K562 (cell line): ENCODE results near the gene CYP2B6. TPM values are rescaled to one million over a fixed set of nuclear protein-coding genes. Genes with fewer than 3 reads are reported as not detected.
A peak's percentile ranks its signal among the peaks of the same experiment; 100 is the strongest.

Experiments
- ATAC-seq: fragments of 200-7000 bp; cut with Tn5 transposase; 3 replicates; pipeline ENCODE4 v1.9.1; 2020; ENCODE audit warnings: moderate library complexity
- BruUV-seq: library from RNA; stranded (reverse); fragments of 400-500 nt; replicated peaks from 2 replicates; lab custom pipeline; 2021; lab: Mats Ljungman, UMichigan
- CTCF ChIA-PET: fragments of 300-600 bp; formaldehyde crosslinking; extraction: SDS; loops from one replicate; lab custom pipeline; 2021; ENCODE audit warnings: low intra/inter-chr PET ratio; lab: Yijun Ruan, JAX
- POLR2A ChIA-PET: fragments of 300-600, 350-650 bp; sonication (Branson Sonifier 250); formaldehyde crosslinking; extraction: SDS; loops from one replicate; lab custom pipeline; 2021; ENCODE audit warnings: antibody characterized with exemption, inconsistent platforms; lab: Yijun Ruan, JAX
- DNase-seq, 4 experiments: peaks; one replicate each; pipeline versions ENCODE4 v3.0.0 to v3.0.0-alpha.2; 2011 to 2018; ENCODE audit warnings: low spot score in 3 of 4, mixed read lengths in 3 of 4; ENCODE audit errors: extremely low read depth in 1 of 4
- FAIRE-seq: peaks from 2 replicates; lab custom pipeline; 2011; peaks lifted over from hg19 to GRCh38; lab: Jason Lieb, UNC
- H2AFZ ChIP-seq: 2 replicates; pipeline ENCODE4 v1.6.0; 2011; ENCODE audit warnings: low read depth, low read length, control low read depth, inconsistent platforms
- H3K27ac ChIP-seq: fragments of 200-600 bp; 3 replicates; pipeline ENCODE4 v1.8.0; 2011; ENCODE audit warnings: low read depth, mild to moderate bottlenecking, control low read depth, inconsistent platforms, low read length, moderate library complexity, mixed read lengths; ENCODE audit errors: extremely low read depth
- H3K27me3 ChIP-seq, 2 experiments: fragments of 300-600 bp in 1 of 2; 2 replicates in 1 of 2; 3 replicates in 1 of 2; pipeline versions ENCODE4 v1.6.0 to v1.8.0; 2011; ENCODE audit warnings: inconsistent platforms in 2 of 2, low read length in 2 of 2, mild to moderate bottlenecking in 1 of 2, mixed read lengths in 1 of 2, moderate library complexity in 1 of 2; ENCODE audit not compliant: control insufficient read depth in 2 of 2, insufficient read depth in 2 of 2
- H3K36me3 ChIP-seq: fragments of 300-600 bp; 3 replicates; pipeline ENCODE4 v1.8.0; 2011; ENCODE audit warnings: mild to moderate bottlenecking, low read length, inconsistent platforms; ENCODE audit not compliant: control insufficient read depth, insufficient read depth
- H3K4me1 ChIP-seq, 2 experiments: fragments of 200-600 bp in 1 of 2; replicated peaks in 1 of 2; 2 replicates in 1 of 2; 3 replicates in 1 of 2; pipeline versions ENCODE4 v1.5.1 to v1.8.0; 2011; ENCODE audit warnings: inconsistent platforms in 2 of 2, low read length in 2 of 2, mild to moderate bottlenecking in 1 of 2, mixed read lengths in 1 of 2, moderate library complexity in 1 of 2; ENCODE audit not compliant: control insufficient read depth in 2 of 2, insufficient read depth in 2 of 2
- H3K4me2 ChIP-seq: 2 replicates; pipeline ENCODE4 v1.6.1; 2011; ENCODE audit warnings: low read length, control low read depth, inconsistent platforms, mixed read lengths; ENCODE audit not compliant: insufficient read depth
- H3K4me3 ChIP-seq: fragments of 200-600 bp; sonication (generic), shearing (Covaris generic); 2 replicates; pipeline ENCODE4 v1.5.1; 2016; ENCODE audit warnings: control low read depth, inconsistent platforms
- H3K79me2 ChIP-seq: fragments of 200-600 bp; 3 replicates; pipeline ENCODE4 v1.8.0; 2011; ENCODE audit warnings: low read length, inconsistent platforms; ENCODE audit not compliant: control insufficient read depth, insufficient read depth
- H3K9ac ChIP-seq, 2 experiments: 2 replicates each; pipeline versions ENCODE4 v1.6.0 to v1.6.1; 2011; ENCODE audit warnings: low read depth in 2 of 2, low read length in 2 of 2, control low read depth in 1 of 2, inconsistent platforms in 1 of 2, mild to moderate bottlenecking in 1 of 2, mixed read lengths in 1 of 2; ENCODE audit not compliant: insufficient read depth in 1 of 2
- H3K9me1 ChIP-seq: one replicate; pipeline ENCODE4 v1.6.0; 2011; ENCODE audit warnings: inconsistent platforms, mild to moderate bottlenecking, low read length, moderate library complexity; ENCODE audit not compliant: control insufficient read depth, insufficient read depth
- H3K9me3 ChIP-seq: replicated peaks from 2 replicates; pipeline ENCODE4 v1.5.1; 2011; ENCODE audit warnings: low read depth, low read length, inconsistent platforms; ENCODE audit not compliant: control insufficient read depth, insufficient read depth
- H4K20me1 ChIP-seq: replicated peaks from 2 replicates; pipeline ENCODE4 v1.6.1; 2011; ENCODE audit warnings: low read length, inconsistent platforms, mixed read lengths; ENCODE audit not compliant: control insufficient read depth, insufficient read depth
- ARID1B ChIP-seq: fragments of 450-650 bp; IDR thresholded peaks from 2 replicates; pipeline ENCODE4 v1.6.1; 2016; ENCODE audit warnings: antibody characterized with exemption, mild to moderate bottlenecking, inconsistent platforms
- ATF7 ChIP-seq: fragments of 450-650 bp; IDR thresholded peaks from 2 replicates; pipeline ENCODE4 v1.7.1; 2014; ENCODE audit warnings: mild to moderate bottlenecking, moderate library complexity
- DACH1 ChIP-seq: fragments of 450-650 bp; IDR thresholded peaks from 2 replicates; pipeline ENCODE4 v1.6.1; 2018; ENCODE audit not compliant: partially characterized antibody
- ELF4 ChIP-seq: fragments of 450-650 bp; formaldehyde crosslinking; IDR thresholded peaks from 2 replicates; pipeline ENCODE4 v1.4.0; 2022; ENCODE audit warnings: missing genetic modification characterization
- ETV1 ChIP-seq: fragments of 450-650 bp; conservative IDR thresholded peaks from 2 replicates; pipeline ENCODE4 v1.6.1; 2016; ENCODE audit warnings: missing genetic modification characterization, control low read depth, low read depth, missing compliant biosample characterization
- NFYB ChIP-seq: IDR thresholded peaks from 2 replicates; pipeline ENCODE4 v1.6.1; 2011; ENCODE audit warnings: mild to moderate bottlenecking, moderate library complexity; ENCODE audit not compliant: insufficient read length; ENCODE audit errors: extremely low read depth
- NR2F6 ChIP-seq: fragments of 450-650 bp; formaldehyde crosslinking; IDR thresholded peaks from 2 replicates; pipeline ENCODE4 v1.4.0; 2020; ENCODE audit warnings: mild to moderate bottlenecking
- PHB2 ChIP-seq: fragments of 450-650 bp; IDR thresholded peaks from 2 replicates; pipeline ENCODE4 v1.6.1; 2017; ENCODE audit warnings: low read depth
- POLR2AphosphoS2 ChIP-seq: IDR thresholded peaks from 2 replicates; pipeline ENCODE4 v1.6.1; 2012; ENCODE audit warnings: low read length, improper control_type of control experiment
- ZNF253 ChIP-seq: fragments of 250-450 bp; sonication (Bioruptor Pico); conservative IDR thresholded peaks from 2 replicates; pipeline ENCODE4 v1.6.1; 2021; ENCODE audit warnings: mild to moderate bottlenecking
- ZSCAN32 ChIP-seq: fragments of 450-650 bp; formaldehyde crosslinking; IDR thresholded peaks from 2 replicates; pipeline ENCODE4 v1.4.0; 2020; ENCODE audit warnings: mild to moderate bottlenecking, moderate library complexity
- WGBS: fragments of 100-300 bp; shearing (Covaris generic); methylation state at CpG from one replicate; pipeline ENCODE4 v1.1.6; 2016; ENCODE audit warnings: low coverage, mixed read lengths; ENCODE audit not compliant: insufficient coverage; ENCODE audit errors: missing lambda C conversion rate; 5-methylcytosine and 5-hydroxymethylcytosine counted together
- in situ Hi-C: fragments of 300-500 bp; cut with MboI; formaldehyde crosslinking; loops from 4 replicates; pipeline ENCODE4 v1.15.0; 2018; ENCODE audit warnings: inconsistent platforms, mixed read lengths
- intact Hi-C: fragments of 100-400 bp; cut with micrococcal nuclease; formaldehyde crosslinking; loops from 2 replicates; pipeline ENCODE4 v1.14.2; 2022
- polyA plus RNA-seq, 8 experiments: library from polyadenylated mRNA; depleted of rRNA in 4 of 8; stranded (reverse) in 5 of 8; unstranded in 3 of 8; fragments of >200 nt; fragmentation: Nextera tagmentation in 2 of 8; fragmentation: Illumina TruSeq in 1 of 8; extraction: Ambion mirVana in 2 of 8; extraction: Trizol in 1 of 8; gene quantifications; 2 replicates each; pipeline versions ENCODE4 v1.2.1 to v1.2.3, GENCODE V29; 2011 to 2014; ENCODE audit warnings: inconsistent platforms in 1 of 8, missing spikeins in 1 of 8
- total RNA-seq, 7 experiments: library from RNA; depleted of rRNA in 6 of 7; stranded (reverse); fragments of >200 nt in 6 of 7; fragmentation: Illumina TruSeq in 2 of 7; extraction: Trizol in 2 of 7; gene quantifications; 2 replicates each; pipeline versions ENCODE4 v1.2.1 to v1.2.3, GENCODE V29; 2011 to 2021; ENCODE audit warnings: low replicate concordance in 1 of 7
- TF ChIP-seq, protein P1 (sequence below): fragments of 450-650 bp; IDR thresholded peaks from 2 replicates; pipeline ENCODE4 v1.6.1; 2016; ENCODE audit warnings: mild to moderate bottlenecking
- TF ChIP-seq, protein P2 (sequence below): fragments of 150-350 bp; conservative IDR thresholded peaks from 2 replicates; pipeline ENCODE4 v1.6.1; 2014; ENCODE audit warnings: low read length
- TF ChIP-seq, protein P3 (sequence below), 3 experiments: IDR thresholded peaks in 2 of 3; conservative IDR thresholded peaks in 1 of 3; 2 replicates each; pipeline ENCODE4 v1.5.1; 2011 to 2012; ENCODE audit warnings: low read length in 3 of 3, mild to moderate bottlenecking in 3 of 3, control low read depth in 2 of 3, improper control_type of control experiment in 1 of 3, inconsistent platforms in 1 of 3, low read depth in 1 of 3, mixed read lengths in 1 of 3, moderate library complexity in 1 of 3; ENCODE audit not compliant: insufficient read depth in 2 of 3

CYP2B6 gene
- total and polyA plus RNA-seq, 9 of the 15 experiments (the other 6 are each of a cell fraction or from before 2014, with no cell fraction given): 0.04 TPM; not detected in 8

DNA sequence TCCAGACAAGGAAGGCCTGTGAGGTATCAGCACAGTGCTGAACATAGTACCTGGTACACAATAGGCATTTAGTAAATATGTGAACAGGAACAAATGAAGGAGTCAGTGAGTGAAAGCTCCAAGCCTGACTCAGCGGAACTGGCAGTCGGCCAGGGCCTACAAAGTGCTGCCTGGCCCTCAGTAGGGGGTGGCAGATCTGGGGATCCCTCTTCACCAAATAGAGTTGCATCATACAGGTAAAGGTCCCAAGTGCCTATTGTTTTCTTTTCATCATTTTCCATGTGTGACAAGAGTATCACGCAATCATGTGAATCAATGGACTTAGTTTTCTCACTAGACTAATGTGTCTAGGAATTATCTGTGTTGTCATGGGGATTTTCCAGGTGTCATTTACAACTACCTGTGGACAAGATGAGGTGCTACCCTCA is 9.2 kb downstream of the CYP2B6 start (continued):
- no peak for TF ChIP-seq NR2F6 (CRISPR knock-in tag)
- TF ChIP-seq ARID1B: 0 out of 2 replicates have a peak, but pooled peaks have one; percentile 8
- no peak for TF ChIP-seq NFYB
- TF ChIP-seq POLR2AphosphoS2: no peak

DNA sequence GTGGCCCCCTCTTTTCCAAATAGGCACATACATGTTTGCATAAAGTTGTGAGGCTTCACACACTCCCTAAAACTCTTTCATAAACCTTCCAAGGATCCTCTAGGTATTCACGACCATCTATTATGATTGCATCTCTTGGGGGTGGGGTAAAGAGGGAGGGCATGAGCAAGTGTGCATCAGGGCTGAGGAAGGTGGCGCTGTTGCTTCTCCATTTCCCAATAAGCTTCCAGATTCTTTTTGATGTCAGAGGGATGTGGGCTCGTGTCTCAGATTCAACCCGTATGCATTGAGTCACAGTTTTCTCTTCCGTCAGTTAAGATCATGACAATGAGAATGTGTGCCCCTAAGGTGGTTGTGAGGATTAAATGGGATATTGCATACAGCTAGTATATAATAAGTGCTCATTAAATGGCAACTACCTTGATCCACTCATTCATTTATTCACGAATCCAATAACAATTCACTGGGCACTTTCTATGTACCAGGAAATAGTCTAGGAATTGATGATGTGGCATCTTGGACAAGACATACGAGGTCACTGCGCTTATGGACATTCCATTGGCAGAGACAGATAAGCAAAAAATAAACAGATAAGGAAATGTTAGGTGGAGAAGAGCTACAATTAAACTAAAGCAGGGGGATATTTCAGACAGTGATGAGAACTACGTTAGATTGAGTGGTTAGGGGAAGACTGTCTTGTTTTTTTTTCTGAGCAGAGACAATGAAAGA is 10.3 kb downstream of the CYP2B6 start:
- POLR2A ChIA-PET: interaction anchor here (1.0 kb wide), 1 partner anchor 94 kb away, joined by 4 read pairs; no protein-coding TSS in a partner anchor
- TF ChIP-seq ETV1 (no peak), DACH1 (no peak), ATF7 (no peak), ZNF253 (CRISPR knock-in tag) (no peak), PHB2 (no peak), ELF4 (CRISPR knock-in tag) (no peak), ZSCAN32 (CRISPR knock-in tag) (no peak)
- TF ChIP-seq, protein P1, sequence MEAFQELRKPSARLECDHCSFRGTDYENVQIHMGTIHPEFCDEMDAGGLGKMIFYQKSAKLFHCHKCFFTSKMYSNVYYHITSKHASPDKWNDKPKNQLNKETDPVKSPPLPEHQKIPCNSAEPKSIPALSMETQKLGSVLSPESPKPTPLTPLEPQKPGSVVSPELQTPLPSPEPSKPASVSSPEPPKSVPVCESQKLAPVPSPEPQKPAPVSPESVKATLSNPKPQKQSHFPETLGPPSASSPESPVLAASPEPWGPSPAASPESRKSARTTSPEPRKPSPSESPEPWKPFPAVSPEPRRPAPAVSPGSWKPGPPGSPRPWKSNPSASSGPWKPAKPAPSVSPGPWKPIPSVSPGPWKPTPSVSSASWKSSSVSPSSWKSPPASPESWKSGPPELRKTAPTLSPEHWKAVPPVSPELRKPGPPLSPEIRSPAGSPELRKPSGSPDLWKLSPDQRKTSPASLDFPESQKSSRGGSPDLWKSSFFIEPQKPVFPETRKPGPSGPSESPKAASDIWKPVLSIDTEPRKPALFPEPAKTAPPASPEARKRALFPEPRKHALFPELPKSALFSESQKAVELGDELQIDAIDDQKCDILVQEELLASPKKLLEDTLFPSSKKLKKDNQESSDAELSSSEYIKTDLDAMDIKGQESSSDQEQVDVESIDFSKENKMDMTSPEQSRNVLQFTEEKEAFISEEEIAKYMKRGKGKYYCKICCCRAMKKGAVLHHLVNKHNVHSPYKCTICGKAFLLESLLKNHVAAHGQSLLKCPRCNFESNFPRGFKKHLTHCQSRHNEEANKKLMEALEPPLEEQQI: no peak
- TF ChIP-seq, protein P2, sequence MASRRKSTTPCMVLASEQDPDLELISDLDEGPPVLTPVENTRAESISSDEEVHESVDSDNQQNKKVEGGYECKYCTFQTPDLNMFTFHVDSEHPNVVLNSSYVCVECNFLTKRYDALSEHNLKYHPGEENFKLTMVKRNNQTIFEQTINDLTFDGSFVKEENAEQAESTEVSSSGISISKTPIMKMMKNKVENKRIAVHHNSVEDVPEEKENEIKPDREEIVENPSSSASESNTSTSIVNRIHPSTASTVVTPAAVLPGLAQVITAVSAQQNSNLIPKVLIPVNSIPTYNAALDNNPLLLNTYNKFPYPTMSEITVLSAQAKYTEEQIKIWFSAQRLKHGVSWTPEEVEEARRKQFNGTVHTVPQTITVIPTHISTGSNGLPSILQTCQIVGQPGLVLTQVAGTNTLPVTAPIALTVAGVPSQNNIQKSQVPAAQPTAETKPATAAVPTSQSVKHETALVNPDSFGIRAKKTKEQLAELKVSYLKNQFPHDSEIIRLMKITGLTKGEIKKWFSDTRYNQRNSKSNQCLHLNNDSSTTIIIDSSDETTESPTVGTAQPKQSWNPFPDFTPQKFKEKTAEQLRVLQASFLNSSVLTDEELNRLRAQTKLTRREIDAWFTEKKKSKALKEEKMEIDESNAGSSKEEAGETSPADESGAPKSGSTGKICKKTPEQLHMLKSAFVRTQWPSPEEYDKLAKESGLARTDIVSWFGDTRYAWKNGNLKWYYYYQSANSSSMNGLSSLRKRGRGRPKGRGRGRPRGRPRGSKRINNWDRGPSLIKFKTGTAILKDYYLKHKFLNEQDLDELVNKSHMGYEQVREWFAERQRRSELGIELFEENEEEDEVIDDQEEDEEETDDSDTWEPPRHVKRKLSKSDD: no peak
- TF ChIP-seq, protein P3, sequence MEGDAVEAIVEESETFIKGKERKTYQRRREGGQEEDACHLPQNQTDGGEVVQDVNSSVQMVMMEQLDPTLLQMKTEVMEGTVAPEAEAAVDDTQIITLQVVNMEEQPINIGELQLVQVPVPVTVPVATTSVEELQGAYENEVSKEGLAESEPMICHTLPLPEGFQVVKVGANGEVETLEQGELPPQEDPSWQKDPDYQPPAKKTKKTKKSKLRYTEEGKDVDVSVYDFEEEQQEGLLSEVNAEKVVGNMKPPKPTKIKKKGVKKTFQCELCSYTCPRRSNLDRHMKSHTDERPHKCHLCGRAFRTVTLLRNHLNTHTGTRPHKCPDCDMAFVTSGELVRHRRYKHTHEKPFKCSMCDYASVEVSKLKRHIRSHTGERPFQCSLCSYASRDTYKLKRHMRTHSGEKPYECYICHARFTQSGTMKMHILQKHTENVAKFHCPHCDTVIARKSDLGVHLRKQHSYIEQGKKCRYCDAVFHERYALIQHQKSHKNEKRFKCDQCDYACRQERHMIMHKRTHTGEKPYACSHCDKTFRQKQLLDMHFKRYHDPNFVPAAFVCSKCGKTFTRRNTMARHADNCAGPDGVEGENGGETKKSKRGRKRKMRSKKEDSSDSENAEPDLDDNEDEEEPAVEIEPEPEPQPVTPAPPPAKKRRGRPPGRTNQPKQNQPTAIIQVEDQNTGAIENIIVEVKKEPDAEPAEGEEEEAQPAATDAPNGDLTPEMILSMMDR (IDR thresholded peaks at IDR 0.05 in 2 of 3, conservative IDR thresholded peaks at IDR 0.05 in 1 of 3; ENCODE audit: insufficient read depth in 2 of 3, low read depth in 1 of 3, low read length in 3 of 3): peak; percentile 39 to 59 (median 49)

More for the DNA sequence above, 10.3 kb downstream of the CYP2B6 start:
- Histone ChIP-seq H3K9me3 (no peaks in the 10 kb centered on the region), H3K9me1 (no peaks in the 10 kb centered on the region), H2AFZ (no peak overlapping the region), H3K4me1 (peaks cover 0 to 10% of the 10 kb centered on the region in 2 experiments; a peak in 3 of 5 replicates), H3K27me3 (peaks cover 0 to 9% of the 10 kb centered on the region in 2 experiments; a peak in 2 of 5 replicates), H3K79me2 (no peaks in the 10 kb centered on the region), H3K36me3 (no peaks in the 10 kb centered on the region), H3K4me2 (no peak overlapping the region), H4K20me1 (no peaks in the 10 kb centered on the region), H3K4me3 (no peak overlapping the region), H3K9ac (no peak overlapping the region), H3K27ac (no peak overlapping the region)
- DNase-seq: peak; percentile 19 to 41 (median 26)
- FAIRE-seq: peak; percentile 73
- CTCF ChIA-PET: interaction anchor here (0.6 kb wide), 1 partner anchor 27 kb away, joined by 4 read pairs; no protein-coding TSS in a partner anchor
- intact Hi-C loops (no loop called here), in situ Hi-C loops (no loop called here)
- BruUV-seq: no TSS peak
- 5% methylated on average over 9 of the region's 9 CpGs for WGBS
- peak; percentile 84 for ATAC-seq
